Measurements from ENCODE around the gene CDHR1. TPM values are rescaled to one million over a fixed set of nuclear protein-coding genes. Genes with fewer than 3 reads are reported as not detected.

The CDHR1 gene
- total RNA-seq, 1 donor from 2014 or later = 3.7 TPM

DNA sequence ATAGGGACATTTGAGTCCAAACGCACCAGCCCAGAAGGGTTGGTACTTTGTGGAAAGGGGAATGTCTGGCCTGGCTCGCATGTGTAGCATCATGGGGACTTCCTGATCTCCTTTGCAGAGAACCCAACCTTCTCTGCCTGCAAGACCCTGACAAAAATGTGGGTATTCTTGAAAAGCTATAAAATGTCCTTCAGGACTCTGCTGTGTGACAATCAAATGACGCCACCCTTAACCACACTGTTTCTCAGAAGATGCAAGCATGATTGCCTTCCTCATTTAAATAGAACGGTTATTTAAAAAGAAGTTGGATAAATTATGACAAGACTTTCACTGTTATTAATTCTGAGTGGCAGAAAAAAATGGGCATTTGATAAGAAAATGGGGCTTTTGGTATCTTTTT, 35.8 kb upstream of the CDHR1 start:
- ATAC-seq (ENCODE audit: low read depth) (no peak), DNase-seq (no peak)
- Mint-ChIP-seq H3K4me3 (no peak overlapping the region), H3K27ac (no peak overlapping the region), H3K4me1 (peaks cover 18% of the 10 kb centered on the region), H3K27me3 (peaks cover 2% of the 10 kb centered on the region), H3K36me3 (ENCODE audit: low read depth) (peaks cover 21% of the 10 kb centered on the region), H3K9me3 (no peaks in the 10 kb centered on the region)
- ChIA-PET CTCF (interaction anchor here (3.4 kb wide), 1 partner anchor 10 kb away, joined by 9 read pairs; no protein-coding TSS in a partner anchor), POLR2A (interaction anchor here (0.9 kb wide), 1 partner anchor 9 kb away, joined by 3 read pairs; no protein-coding TSS in a partner anchor)
- intact Hi-C loops (cut with micrococcal nuclease) = no loop called here
- no peak for TF ChIP-seq CTCF (IDR thresholded peaks at IDR 0.05)

GRCh38 chr10:84159076-84159685, 35.2 kb upstream of the CDHR1 start:
- intact Hi-C loops (cut with micrococcal nuclease) = no loop called here
- ChIA-PET CTCF (interaction anchor here (3.4 kb wide), 1 partner anchor 11 kb away, joined by 9 read pairs; no protein-coding TSS in a partner anchor), POLR2A (interaction anchor here (0.9 kb wide), 1 partner anchor 9 kb away, joined by 3 read pairs; no protein-coding TSS in a partner anchor)
- Mint-ChIP-seq H3K36me3 (ENCODE audit: low read depth) (peaks cover 17% of the 10 kb centered on the region), H3K27ac (no peak overlapping the region), H3K27me3 (peaks cover 2% of the 10 kb centered on the region), H3K4me1 (peaks cover 18% of the 10 kb centered on the region), H3K9me3 (no peaks in the 10 kb centered on the region), H3K4me3 (no peak overlapping the region)
- no peak for DNase-seq
- TF ChIP-seq CTCF (IDR thresholded peaks at IDR 0.05) = no peak
- no peak for ATAC-seq (ENCODE audit: low read depth)

GRCh38 chr10:84160663-84161362, 33.5 kb upstream of the CDHR1 start:
- Mint-ChIP-seq H3K27ac (no peak overlapping the region), H3K9me3 (no peaks in the 10 kb centered on the region), H3K4me1 (peaks cover 31% of the 10 kb centered on the region), H3K27me3 (peaks cover 6% of the 10 kb centered on the region), H3K36me3 (ENCODE audit: low read depth) (peaks cover under 1% of the 10 kb centered on the region), H3K4me3 (no peak overlapping the region)
- TF ChIP-seq CTCF (IDR thresholded peaks at IDR 0.05) = no peak
- POLR2A ChIA-PET = no interaction called here
- no peak for DNase-seq
- intact Hi-C loops (cut with micrococcal nuclease) = no loop called here
- CTCF ChIA-PET = interaction anchor here (1.4 to 3.4 kb wide), 2 partner anchors 13 to 45 kb away, joined by 3 to 9 read pairs; no protein-coding TSS in a partner anchor
- no peak for ATAC-seq (ENCODE audit: low read depth)

GRCh38 chr10:84163996-84164395, 30.3 kb upstream of the CDHR1 start:
- intact Hi-C loops (cut with micrococcal nuclease) = no loop called here
- no peak overlapping the region for H3K27ac Mint-ChIP-seq
- peaks cover 6% of the 10 kb centered on the region for H3K27me3 Mint-ChIP-seq
- ChIA-PET CTCF (interaction anchor here (1.2 to 2.3 kb wide), 2 partner anchors 16 to 41 kb away, joined by 6 to 10 read pairs; no protein-coding TSS in a partner anchor), POLR2A (no interaction called here)
- peaks cover 5% of the 10 kb centered on the region for H3K36me3 Mint-ChIP-seq (ENCODE audit: low read depth)
- ATAC-seq (ENCODE audit: low read depth) (no peak), DNase-seq (no peak)
- H3K4me1 Mint-ChIP-seq = peaks cover 26% of the 10 kb centered on the region
- peaks cover 3% of the 10 kb centered on the region for H3K9me3 Mint-ChIP-seq
- no peak for TF ChIP-seq CTCF (IDR thresholded peaks at IDR 0.05)
- no peak overlapping the region for H3K4me3 Mint-ChIP-seq

DNA sequence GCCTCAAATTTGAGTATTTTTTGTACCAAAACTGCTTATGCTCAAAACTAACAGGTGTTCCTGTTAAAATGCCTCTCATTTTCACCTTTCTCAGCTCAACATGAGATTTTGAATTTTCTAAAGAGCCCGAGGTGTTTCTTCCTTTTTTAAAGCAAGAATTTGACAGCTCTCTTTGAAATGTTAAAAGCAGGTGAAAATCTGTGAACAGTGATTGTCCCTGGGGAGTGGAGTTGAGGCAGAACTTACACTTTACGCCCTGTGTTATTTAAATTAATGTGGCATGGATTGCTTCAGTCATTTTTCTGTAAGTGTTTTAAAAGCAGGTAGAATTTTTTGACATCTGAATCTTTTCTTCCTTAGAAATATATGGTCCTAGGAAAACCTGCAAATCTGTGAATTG, 29.9 kb upstream of the CDHR1 start:
- ChIA-PET POLR2A (no interaction called here), CTCF (interaction anchor here (1.2 to 2.3 kb wide), 3 partner anchors 16 to 41 kb away, joined by 6 to 10 read pairs (median 8); no protein-coding TSS in a partner anchor)
- peaks cover 26% of the 10 kb centered on the region for H3K4me1 Mint-ChIP-seq
- ATAC-seq (ENCODE audit: low read depth) = no peak
- peaks cover 3% of the 10 kb centered on the region for H3K9me3 Mint-ChIP-seq
- peaks cover 5% of the 10 kb centered on the region for H3K36me3 Mint-ChIP-seq (ENCODE audit: low read depth)
- intact Hi-C loops (cut with micrococcal nuclease) = no loop called here
- no peak overlapping the region for H3K4me3 Mint-ChIP-seq
- H3K27ac Mint-ChIP-seq = no peak overlapping the region
- DNase-seq = no peak
- no peak for TF ChIP-seq CTCF (IDR thresholded peaks at IDR 0.05)
- H3K27me3 Mint-ChIP-seq = peaks cover 6% of the 10 kb centered on the region
